OCI-LY7 (cell line): Measurements from ENCODE around the gene CASP10. TPM values are rescaled to one million over a fixed set of nuclear protein-coding genes. Genes with fewer than 3 reads are reported as not detected.

ENCODE experiments used
- BruUV-seq: library from RNA; stranded (reverse); fragments of 400-500 nt; replicated peaks from 2 replicates; lab custom pipeline; 2021; lab: Mats Ljungman, UMichigan
- CTCF ChIA-PET: fragments of 300-600 bp; sonication (Branson Sonifier 250); formaldehyde crosslinking; loops from one replicate; lab custom pipeline; 2022; ENCODE audit warnings: antibody characterized with exemption; ENCODE audit not compliant: unreplicated experiment; lab: Charles Lee
- POLR2A ChIA-PET: fragments of 300-600 bp; sonication (Branson Sonifier 250); formaldehyde crosslinking; loops from one replicate; lab custom pipeline; 2022; ENCODE audit warnings: antibody characterized with exemption; lab: Charles Lee
- DNase-seq: peaks from one replicate; pipeline ENCODE4 v3.0.0-alpha.2; 2015; ENCODE audit warnings: low spot score
- H2AFZ ChIP-seq: fragments of 200-600 bp; sonication (generic), shearing (Covaris generic); 2 replicates; pipeline ENCODE4 v1.6.1; 2014; ENCODE audit warnings: mild to moderate bottlenecking, antibody characterized with exemption, low read length, moderate library complexity
- H3K27ac ChIP-seq: fragments of 200-600 bp; sonication (generic); 2 replicates; pipeline ENCODE4 v1.5.1; 2014; ENCODE audit warnings: mixed run types, low read depth, mild to moderate bottlenecking, moderate library complexity, low read length, inconsistent platforms; ENCODE audit not compliant: poor library complexity, severe bottlenecking
- H3K36me3 ChIP-seq: fragments of 200-600 bp; sonication (generic); 2 replicates; pipeline ENCODE4 v1.6.1; 2014; ENCODE audit warnings: mild to moderate bottlenecking, antibody characterized with exemption, low read length, moderate library complexity, mixed read lengths; ENCODE audit not compliant: insufficient read depth
- H3K4me1 ChIP-seq: fragments of 200-600 bp; sonication (generic); 2 replicates; pipeline ENCODE4 v1.5.1; 2014; ENCODE audit warnings: mild to moderate bottlenecking, low read length; ENCODE audit not compliant: insufficient read depth, poor library complexity, severe bottlenecking
- H3K4me2 ChIP-seq: fragments of 200-600 bp; sonication (generic); 2 replicates; pipeline ENCODE4 v1.6.1; 2014; ENCODE audit warnings: mild to moderate bottlenecking, low read length
- H3K4me3 ChIP-seq: fragments of 200-600 bp; sonication (generic); 2 replicates; pipeline ENCODE4 v1.5.1; 2014; ENCODE audit warnings: mild to moderate bottlenecking, low read depth, low read length; ENCODE audit not compliant: poor library complexity, severe bottlenecking
- H3K79me2 ChIP-seq: fragments of 200-600 bp; sonication (generic); 2 replicates; pipeline ENCODE4 v1.6.1; 2016; ENCODE audit warnings: low read depth, mild to moderate bottlenecking, low read length, moderate library complexity, mixed read lengths; ENCODE audit not compliant: insufficient read depth
- H3K9me2 ChIP-seq: fragments of 200-600 bp; sonication (generic); 2 replicates; pipeline ENCODE4 v1.6.1; 2016; ENCODE audit warnings: mild to moderate bottlenecking, low read length, mixed read lengths; ENCODE audit not compliant: insufficient read depth
- H3K9me3 ChIP-seq: fragments of 200-600 bp; sonication (generic); 2 replicates; pipeline ENCODE4 v1.6.1; 2014; ENCODE audit warnings: mild to moderate bottlenecking, mixed run types, low read length, mixed read lengths
- H4K20me1 ChIP-seq: fragments of 200-600 bp; sonication (generic); 2 replicates; pipeline ENCODE4 v1.6.1; 2014; ENCODE audit warnings: mild to moderate bottlenecking, antibody characterized with exemption, low read length, moderate library complexity, mixed read lengths; ENCODE audit not compliant: insufficient read depth
- EZH2phosphoT487 ChIP-seq: fragments of 200-600 bp; sonication (generic); IDR thresholded peaks from 2 replicates; pipeline ENCODE4 v1.6.1; 2018; ENCODE audit warnings: low read depth, borderline replicate concordance, mild to moderate bottlenecking, mixed run types, antibody characterized with exemption, low read length, moderate library complexity, mixed read lengths
- intact Hi-C: fragments of 100-400 bp; cut with micrococcal nuclease; formaldehyde crosslinking; loops from one replicate; pipeline ENCODE4 v1.10.0; 2022; ENCODE audit not compliant: unreplicated experiment
- total RNA-seq, 2 experiments: library from RNA; depleted of rRNA in 1 of 2; stranded (reverse); fragments of >200 nt in 1 of 2; shearing (Covaris generic) in 1 of 2; gene quantifications; 2 replicates each; pipeline ENCODE4 v1.2.3, GENCODE V29; 2014 to 2022
- TF ChIP-seq, protein P1 (sequence below): fragments of 200-600 bp; sonication (generic); conservative IDR thresholded peaks from 2 replicates; pipeline ENCODE4 v1.5.1; 2014; ENCODE audit warnings: mild to moderate bottlenecking, antibody characterized with exemption, low read length, moderate library complexity, mixed read lengths

Gene CASP10
- total RNA-seq, 2 experiments from 2014 or later = 0.51 to 1.2 TPM

DNA sequence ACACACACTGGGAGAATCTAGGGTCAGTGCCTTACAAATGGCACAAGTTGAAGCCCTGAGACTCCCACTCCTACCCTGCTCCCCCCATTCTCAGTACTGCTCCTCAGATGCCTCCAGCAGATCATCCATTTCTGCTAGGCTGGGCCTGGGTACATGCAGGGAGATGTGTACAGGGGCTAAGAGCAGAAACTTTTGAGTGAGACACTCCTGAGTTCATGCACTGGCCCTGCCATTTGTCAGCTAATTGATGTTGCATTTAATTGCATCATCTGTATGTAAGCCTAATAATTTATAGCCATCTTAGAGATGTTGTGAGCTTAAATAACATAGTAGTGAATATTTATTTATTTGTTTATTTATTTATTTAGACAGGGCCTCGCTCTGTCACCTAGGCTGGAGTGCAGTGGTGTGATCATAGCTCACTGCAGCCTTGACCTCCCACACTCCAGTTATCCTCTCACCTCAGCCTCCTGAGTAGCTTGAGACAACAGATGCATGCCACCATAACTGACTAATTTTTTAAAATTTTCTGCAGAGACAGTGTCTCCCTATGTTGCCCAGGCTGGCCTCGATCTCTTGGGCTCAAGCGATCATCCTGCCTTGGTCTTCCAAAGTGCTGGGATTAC is 72.6 kb downstream of the CASP10 start:
- no peaks in the 10 kb centered on the region for H3K9me2 ChIP-seq
- no peak overlapping the region for H3K27ac ChIP-seq
- no peaks in the 10 kb centered on the region for H3K9me3 ChIP-seq
- intact Hi-C loops = no loop called here
- H4K20me1 ChIP-seq = no peaks in the 10 kb centered on the region
- H3K4me3 ChIP-seq = no peak overlapping the region
- no peak overlapping the region for H2AFZ ChIP-seq
- no peak overlapping the region for H3K4me2 ChIP-seq
- ChIA-PET POLR2A (interaction anchor here (0.9 to 1.8 kb wide), 3 partner anchors 14 to 101 kb away, joined by 3 to 8 read pairs (median 5); no protein-coding TSS in a partner anchor), CTCF (interaction anchor here (0.8 kb wide), 1 partner anchor 23 kb away, joined by 3 read pairs; no protein-coding TSS in a partner anchor)
- no peak for DNase-seq
- peaks cover 9% of the 10 kb centered on the region for H3K36me3 ChIP-seq
- TF ChIP-seq, protein P1, sequence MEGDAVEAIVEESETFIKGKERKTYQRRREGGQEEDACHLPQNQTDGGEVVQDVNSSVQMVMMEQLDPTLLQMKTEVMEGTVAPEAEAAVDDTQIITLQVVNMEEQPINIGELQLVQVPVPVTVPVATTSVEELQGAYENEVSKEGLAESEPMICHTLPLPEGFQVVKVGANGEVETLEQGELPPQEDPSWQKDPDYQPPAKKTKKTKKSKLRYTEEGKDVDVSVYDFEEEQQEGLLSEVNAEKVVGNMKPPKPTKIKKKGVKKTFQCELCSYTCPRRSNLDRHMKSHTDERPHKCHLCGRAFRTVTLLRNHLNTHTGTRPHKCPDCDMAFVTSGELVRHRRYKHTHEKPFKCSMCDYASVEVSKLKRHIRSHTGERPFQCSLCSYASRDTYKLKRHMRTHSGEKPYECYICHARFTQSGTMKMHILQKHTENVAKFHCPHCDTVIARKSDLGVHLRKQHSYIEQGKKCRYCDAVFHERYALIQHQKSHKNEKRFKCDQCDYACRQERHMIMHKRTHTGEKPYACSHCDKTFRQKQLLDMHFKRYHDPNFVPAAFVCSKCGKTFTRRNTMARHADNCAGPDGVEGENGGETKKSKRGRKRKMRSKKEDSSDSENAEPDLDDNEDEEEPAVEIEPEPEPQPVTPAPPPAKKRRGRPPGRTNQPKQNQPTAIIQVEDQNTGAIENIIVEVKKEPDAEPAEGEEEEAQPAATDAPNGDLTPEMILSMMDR = no peak
- TF ChIP-seq EZH2phosphoT487 = no peak
- H3K4me1 ChIP-seq = peaks cover 31% of the 10 kb centered on the region
- H3K79me2 ChIP-seq = peaks cover 18% of the 10 kb centered on the region; the same call in 1 of the 2 replicates
- BruUV-seq = no TSS peak

- TF ChIP-seq, protein P1 = no peak
- no peak for TF ChIP-seq EZH2phosphoT487
- no peak overlapping the region for H2AFZ ChIP-seq
- peaks cover 24% of the 10 kb centered on the region for H3K79me2 ChIP-seq
- H3K4me3 ChIP-seq = no peak overlapping the region
- ChIA-PET CTCF (interaction anchor here (0.8 kb wide), 1 partner anchor 24 kb away, joined by 3 read pairs; no protein-coding TSS in a partner anchor), POLR2A (interaction anchor here (0.9 to 1.8 kb wide), 3 partner anchors 13 to 101 kb away, joined by 3 to 8 read pairs (median 5); no protein-coding TSS in a partner anchor)
- intact Hi-C loops = no loop called here
- H3K9me2 ChIP-seq = no peaks in the 10 kb centered on the region
- peaks cover 31% of the 10 kb centered on the region for H3K4me1 ChIP-seq
- H3K27ac ChIP-seq = no peak overlapping the region
- no peak overlapping the region for H3K4me2 ChIP-seq
- H4K20me1 ChIP-seq = no peaks in the 10 kb centered on the region
- no TSS peak for BruUV-seq
- 0 out of 2 replicates have a peak, but pooled peaks cover 5% of the 10 kb centered on the region for H3K36me3 ChIP-seq
- H3K9me3 ChIP-seq = no peaks in the 10 kb centered on the region
- no peak for DNase-seq
These were observed 73.1 kb downstream of the CASP10 start for GRCh38 chr2:201256082-201256481.
